Osteoblast (primary cell): ENCODE measurements around the gene HS3ST2. TPM values are rescaled to one million over a fixed set of nuclear protein-coding genes. Genes with fewer than 3 reads are reported as not detected.

Source experiments
- DNase-seq: peaks from one replicate; pipeline ENCODE4 v3.0.0; 2011; ENCODE audit warnings: low spot score, mixed read lengths; ENCODE audit not compliant: insufficient read length; ENCODE audit errors: missing footprints
- H2AFZ ChIP-seq: 2 replicates; pipeline ENCODE4 v1.6.0; 2011; ENCODE audit warnings: mild to moderate bottlenecking, low read length
- H3K27ac ChIP-seq: 2 replicates; pipeline ENCODE4 v1.5.1; 2011; ENCODE audit warnings: mild to moderate bottlenecking, low read depth, low read length, moderate library complexity
- H3K27me3 ChIP-seq: 2 replicates; pipeline ENCODE4 v1.6.0; 2012; ENCODE audit warnings: mild to moderate bottlenecking, control low read depth, inconsistent platforms, low read length, moderate library complexity; ENCODE audit not compliant: insufficient read depth
- H3K36me3 ChIP-seq: 2 replicates; pipeline ENCODE4 v1.5.1; 2011; ENCODE audit warnings: mild to moderate bottlenecking, low read length, control low read depth, moderate library complexity; ENCODE audit not compliant: insufficient read depth
- H3K4me1 ChIP-seq: 2 replicates; pipeline ENCODE4 v1.5.1; 2011; ENCODE audit warnings: mild to moderate bottlenecking, low read length, control low read depth, moderate library complexity; ENCODE audit not compliant: insufficient read depth
- H3K4me2 ChIP-seq: 2 replicates; pipeline ENCODE4 v1.6.0; 2011; ENCODE audit warnings: mild to moderate bottlenecking, low read length; ENCODE audit not compliant: insufficient read depth
- H3K4me3 ChIP-seq: fragments of 200-600 bp; sonication (generic); 3 replicates; pipeline ENCODE4 v1.5.1; 2012; ENCODE audit warnings: mild to moderate bottlenecking, low read length, inconsistent platforms; ENCODE audit not compliant: insufficient read depth
- H3K79me2 ChIP-seq: 2 replicates; pipeline ENCODE4 v1.6.0; 2012; ENCODE audit warnings: mild to moderate bottlenecking, low read length, control low read depth, inconsistent platforms; ENCODE audit not compliant: insufficient read depth
- H3K9me3 ChIP-seq: 2 replicates; pipeline ENCODE4 v1.5.1; 2011; ENCODE audit warnings: low read depth, low read length, control low read depth
- H4K20me1 ChIP-seq: 2 replicates; pipeline ENCODE4 v1.6.0; 2012; ENCODE audit warnings: mild to moderate bottlenecking, low read length, control low read depth; ENCODE audit not compliant: insufficient read depth
- total RNA-seq: library from RNA; depleted of rRNA; stranded (reverse); fragments of >200 nt; gene quantifications from 2 replicates; pipeline ENCODE4 v1.2.3, GENCODE V29; 2012
- TF ChIP-seq, protein P1 (sequence below): IDR thresholded peaks from 2 replicates; pipeline ENCODE4 v1.5.1; 2011; ENCODE audit warnings: mild to moderate bottlenecking, low read depth, low read length, moderate library complexity; ENCODE audit errors: extremely low read depth

HS3ST2 gene
- total RNA-seq, 1 donor = under 0.01 TPM

DNA sequence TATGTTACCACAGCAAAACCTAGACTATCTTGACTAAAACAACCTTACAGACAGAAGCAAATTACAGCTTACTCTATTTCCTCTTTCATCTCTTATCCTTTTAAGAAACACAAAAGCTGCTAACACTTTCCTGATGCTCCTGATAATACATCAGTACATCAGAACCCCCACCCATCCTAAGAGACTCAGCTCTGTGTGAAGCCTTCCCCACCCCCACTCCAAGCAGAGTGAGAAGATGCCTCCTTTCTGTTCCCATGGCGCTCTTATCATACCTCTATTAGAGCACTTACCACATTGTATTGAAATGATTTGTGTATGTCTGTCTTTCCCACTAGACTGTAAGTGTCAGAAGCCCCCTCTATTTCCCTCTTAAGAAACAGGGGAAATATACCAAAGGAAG is 42.4 kb upstream of the HS3ST2 start:
- Histone ChIP-seq H3K27ac (no peak overlapping the region), H3K4me2 (no peak overlapping the region), H2AFZ (no peak overlapping the region), H3K27me3 (no peaks in the 10 kb centered on the region), H3K4me1 (no peaks in the 10 kb centered on the region), H3K4me3 (no peak overlapping the region), H3K36me3 (no peaks in the 10 kb centered on the region), H4K20me1 (no peaks in the 10 kb centered on the region), H3K9me3 (no peaks in the 10 kb centered on the region), H3K79me2 (no peaks in the 10 kb centered on the region)
- no peak for DNase-seq
- TF ChIP-seq, protein P1, sequence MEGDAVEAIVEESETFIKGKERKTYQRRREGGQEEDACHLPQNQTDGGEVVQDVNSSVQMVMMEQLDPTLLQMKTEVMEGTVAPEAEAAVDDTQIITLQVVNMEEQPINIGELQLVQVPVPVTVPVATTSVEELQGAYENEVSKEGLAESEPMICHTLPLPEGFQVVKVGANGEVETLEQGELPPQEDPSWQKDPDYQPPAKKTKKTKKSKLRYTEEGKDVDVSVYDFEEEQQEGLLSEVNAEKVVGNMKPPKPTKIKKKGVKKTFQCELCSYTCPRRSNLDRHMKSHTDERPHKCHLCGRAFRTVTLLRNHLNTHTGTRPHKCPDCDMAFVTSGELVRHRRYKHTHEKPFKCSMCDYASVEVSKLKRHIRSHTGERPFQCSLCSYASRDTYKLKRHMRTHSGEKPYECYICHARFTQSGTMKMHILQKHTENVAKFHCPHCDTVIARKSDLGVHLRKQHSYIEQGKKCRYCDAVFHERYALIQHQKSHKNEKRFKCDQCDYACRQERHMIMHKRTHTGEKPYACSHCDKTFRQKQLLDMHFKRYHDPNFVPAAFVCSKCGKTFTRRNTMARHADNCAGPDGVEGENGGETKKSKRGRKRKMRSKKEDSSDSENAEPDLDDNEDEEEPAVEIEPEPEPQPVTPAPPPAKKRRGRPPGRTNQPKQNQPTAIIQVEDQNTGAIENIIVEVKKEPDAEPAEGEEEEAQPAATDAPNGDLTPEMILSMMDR = no peak

DNA sequence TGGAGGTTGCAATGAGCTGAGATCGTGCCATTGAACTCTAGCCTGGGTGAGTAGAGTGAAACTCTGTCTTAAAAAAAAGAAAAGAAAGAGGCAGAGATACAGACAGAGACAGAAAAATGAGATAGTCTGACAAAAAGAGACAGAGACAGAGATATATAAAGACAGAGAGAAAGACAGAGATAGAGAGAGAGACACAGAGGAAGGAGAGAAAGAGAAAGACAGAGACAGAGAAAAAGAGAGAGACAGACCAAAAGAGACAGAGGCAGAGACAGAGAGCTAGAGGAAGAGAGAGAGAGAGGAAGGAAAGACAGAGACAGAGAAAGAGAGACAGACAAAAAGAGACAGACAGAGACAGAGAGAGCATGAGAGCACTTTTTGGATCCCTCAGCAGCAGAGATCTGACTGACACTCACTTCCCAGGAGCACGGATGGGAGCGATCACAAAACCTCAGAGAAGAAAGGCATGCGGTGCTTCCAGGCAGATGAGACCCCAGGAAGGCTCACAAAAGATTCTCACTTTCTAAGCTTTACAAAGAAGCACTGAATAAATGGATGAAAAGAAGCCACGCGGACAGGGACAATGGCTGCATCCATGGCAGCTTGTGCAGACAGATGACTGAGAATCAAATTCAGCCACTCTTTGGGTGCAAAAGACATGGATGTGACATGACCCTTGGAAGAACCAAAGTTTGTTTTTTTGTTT is 38.6 kb upstream of the HS3ST2 start:
- no peak overlapping the region for H3K27ac ChIP-seq
- H3K79me2 ChIP-seq = no peaks in the 10 kb centered on the region
- H3K9me3 ChIP-seq = no peaks in the 10 kb centered on the region
- H3K27me3 ChIP-seq = no peaks in the 10 kb centered on the region
- H3K4me2 ChIP-seq = no peak overlapping the region
- no peaks in the 10 kb centered on the region for H3K4me1 ChIP-seq
- H3K4me3 ChIP-seq = no peak overlapping the region
- no peak for DNase-seq
- no peaks in the 10 kb centered on the region for H3K36me3 ChIP-seq
- TF ChIP-seq, protein P1 = no peak
- H4K20me1 ChIP-seq = no peaks in the 10 kb centered on the region
- H2AFZ ChIP-seq = no peak overlapping the region

DNA sequence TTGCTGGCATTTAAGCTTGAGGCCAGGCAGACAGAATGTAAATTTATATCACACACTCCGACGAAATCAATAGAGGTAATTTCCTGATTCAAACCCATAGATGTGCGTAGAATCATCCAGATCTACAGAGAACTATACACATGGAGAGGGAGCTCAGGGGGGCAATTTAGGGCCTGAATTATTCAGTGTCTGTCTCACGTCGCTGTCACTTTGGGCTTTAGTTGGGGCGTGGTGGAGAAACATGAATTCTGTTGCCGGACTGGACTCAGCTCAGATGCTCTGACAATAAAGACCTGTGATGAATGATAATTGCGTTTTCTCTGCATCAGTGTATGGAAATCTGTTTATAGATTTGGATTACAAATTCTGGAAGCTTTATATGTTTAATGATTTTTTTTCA is 32.5 kb upstream of the HS3ST2 start:
- Histone ChIP-seq H3K79me2 (no peaks in the 10 kb centered on the region), H4K20me1 (no peaks in the 10 kb centered on the region), H2AFZ (no peak overlapping the region), H3K27ac (no peak overlapping the region), H3K4me2 (no peak overlapping the region), H3K27me3 (no peaks in the 10 kb centered on the region), H3K36me3 (no peaks in the 10 kb centered on the region), H3K9me3 (no peaks in the 10 kb centered on the region), H3K4me1 (no peaks in the 10 kb centered on the region), H3K4me3 (no peak overlapping the region)
- no peak for DNase-seq
- TF ChIP-seq, protein P1 = no peak

DNA sequence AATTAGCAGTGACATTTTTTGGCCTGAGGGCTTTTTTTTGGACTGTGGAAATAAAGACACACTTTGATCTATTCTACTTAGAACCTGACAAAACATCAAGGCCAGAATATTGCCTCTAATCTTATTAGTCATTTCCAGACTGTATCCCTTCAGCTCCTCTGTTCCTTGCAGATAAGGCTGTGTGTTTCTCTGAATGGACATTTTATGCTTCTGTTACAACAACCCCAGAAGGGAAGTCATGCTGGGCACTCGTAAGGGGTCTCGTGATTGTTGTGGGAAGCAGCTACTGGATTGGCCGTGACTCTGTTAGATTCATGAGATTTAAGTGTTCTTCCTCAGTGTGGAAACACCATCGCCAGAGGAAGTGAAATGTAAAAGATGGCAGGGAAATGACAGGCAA is 31.6 kb upstream of the HS3ST2 start:
- no peak for DNase-seq
- no peak overlapping the region for H3K27ac ChIP-seq
- H4K20me1 ChIP-seq = no peaks in the 10 kb centered on the region
- H3K79me2 ChIP-seq = no peaks in the 10 kb centered on the region
- no peak overlapping the region for H3K4me3 ChIP-seq
- no peaks in the 10 kb centered on the region for H3K36me3 ChIP-seq
- no peak overlapping the region for H2AFZ ChIP-seq
- no peaks in the 10 kb centered on the region for H3K4me1 ChIP-seq
- TF ChIP-seq, protein P1 = no peak
- H3K4me2 ChIP-seq = no peak overlapping the region
- H3K9me3 ChIP-seq = no peaks in the 10 kb centered on the region
- no peaks in the 10 kb centered on the region for H3K27me3 ChIP-seq
